HG02870 (cell line): Measurements from ENCODE around the gene WDR82.

Experiments used
- ATAC-seq: cut with Tn5 transposase; IDR thresholded peaks from one replicate; pipeline ENCODE4 v1.9.1; 2021; ENCODE audit warnings: mild to moderate bottlenecking, moderate library complexity; ENCODE audit not compliant: unreplicated experiment

Gene WDR82

GRCh38 chr3:52278510-52279069 lies at the start of gene WDR82:
Gene WDR82, minus strand, starts transcription at chr3:52278649. Its CDS starts 288 bp downstream, at chr3:52278361.
- peak; percentile 79 for ATAC-seq

GRCh38 chr3:52327486-52328290 lies 49.2 kb upstream of the WDR82 start:
- ATAC-seq, result no peak

- ATAC-seq, result no peak
Observed at GRCh38 chr3:52326976-52327375, 48.5 kb upstream of the WDR82 start.

- ATAC-seq, result no peak
Observed at GRCh38 chr3:52325686-52326085, 47.2 kb upstream of the WDR82 start.

GRCh38 chr3:52324676-52325075 lies 46.2 kb upstream of the WDR82 start:
- no peak for ATAC-seq

- ATAC-seq, result no peak
Observed at GRCh38 chr3:52323526-52324295, 45.3 kb upstream of the WDR82 start.

GRCh38 chr3:52322466-52322865 lies 44.0 kb upstream of the WDR82 start:
- no peak for ATAC-seq

- ATAC-seq, result no peak
Observed at GRCh38 chr3:52321481-52321880, 43.0 kb upstream of the WDR82 start.

- ATAC-seq, result no peak
Observed at GRCh38 chr3:52319921-52320595, 41.6 kb upstream of the WDR82 start.

GRCh38 chr3:52318186-52318816 lies 39.9 kb upstream of the WDR82 start:
- no peak for ATAC-seq

GRCh38 chr3:52317208-52318000 lies 39.0 kb upstream of the WDR82 start:
- no peak for ATAC-seq

- ATAC-seq, result no peak
Observed at GRCh38 chr3:52315977-52316764, 37.7 kb upstream of the WDR82 start, which contains the start of gene DNAH1. Gene DNAH1, plus strand, starts transcription at chr3:52316319. Its CDS starts 6,124 bp downstream, at chr3:52322443.

GRCh38 chr3:52315006-52315405 lies 36.6 kb upstream of the WDR82 start:
- ATAC-seq, result no peak

- no peak for ATAC-seq
Observed at GRCh38 chr3:52314489-52314888, 36.0 kb upstream of the WDR82 start.

- peak; percentile 83 for ATAC-seq
Observed at GRCh38 chr3:52313774-52314188, 35.3 kb upstream of the WDR82 start.

- peak; percentile 5 for ATAC-seq
Observed at GRCh38 chr3:52313188-52313773, 34.8 kb upstream of the WDR82 start.

- ATAC-seq, result no peak
Observed at GRCh38 chr3:52311576-52312119, 33.2 kb upstream of the WDR82 start.

- peak; percentile 54 for ATAC-seq
Observed at GRCh38 chr3:52310861-52311575, 32.6 kb upstream of the WDR82 start.
